Vagina (tissue), 2 donors: Measurements from ENCODE around the gene GRIA1. TPM values are rescaled to one million over a fixed set of nuclear protein-coding genes. Genes with fewer than 3 reads are reported as not detected.

Experiments used
- DNase-seq, 2 donors: peaks; one replicate each; pipeline ENCODE4 v3.0.0-alpha.2; 2017; ENCODE audit errors: extremely low spot score in 2 of 2
- H3K27ac ChIP-seq: fragments of 200-600 bp; sonication (generic); one replicate; pipeline ENCODE4 v1.5.1; 2019
- H3K27me3 ChIP-seq: fragments of 200-600 bp; sonication (generic); one replicate; pipeline ENCODE4 v1.5.1; 2019
- H3K36me3 ChIP-seq, 2 donors: fragments of 200-600 bp; sonication (generic); one replicate each; pipeline ENCODE4 v1.5.1; 2017 to 2019
- H3K4me1 ChIP-seq: fragments of 200-600 bp; sonication (generic); one replicate; pipeline ENCODE4 v1.5.1; 2019
- H3K4me3 ChIP-seq, 2 donors: fragments of 200-600 bp; sonication (generic); 1 replicate in 1 of 2; 2 replicates in 1 of 2; pipeline ENCODE4 v1.5.1; 2016 to 2019
- H3K9me3 ChIP-seq: fragments of 200-600 bp; sonication (generic); one replicate; pipeline ENCODE4 v1.5.1; 2019
- CTCF ChIP-seq, 3 experiments: fragments of 450-650 bp in 2 of 3; fragments of 200-600 bp in 1 of 3; sonication (generic) in 1 of 3; IDR thresholded peaks; one replicate each; pipeline ENCODE4 v1.5.1; 2017 to 2019; ENCODE audit warnings: antibody characterized with exemption in 3 of 3, mild to moderate bottlenecking in 2 of 3, moderate library complexity in 2 of 3
- POLR2A ChIP-seq, 2 donors: fragments of 450-650 bp; IDR thresholded peaks; one replicate each; pipeline ENCODE4 v1.6.1; 2017; ENCODE audit warnings: antibody characterized with exemption in 2 of 2, mild to moderate bottlenecking in 2 of 2, moderate library complexity in 2 of 2
- POLR2AphosphoS5 ChIP-seq, 2 donors: sonication (generic); formaldehyde crosslinking; IDR thresholded peaks; one replicate each; pipeline ENCODE4 v1.9.0; 2017; ENCODE audit warnings: antibody characterized with exemption in 2 of 2, mild to moderate bottlenecking in 2 of 2, low read depth in 1 of 2; ENCODE audit not compliant: insufficient read depth in 1 of 2
- intact Hi-C: fragments of 100-400 bp; cut with DNase I; formaldehyde crosslinking; loops from one replicate; pipeline ENCODE4 v1.15.1; 2023
- total RNA-seq: library from RNA; depleted of rRNA; stranded (reverse); fragments of >200 nt; gene quantifications from one replicate; pipeline ENCODE4 v1.2.3, GENCODE V29; 2016

GRIA1 gene
- total RNA-seq, 1 donor from 2014 or later: not detected

DNA sequence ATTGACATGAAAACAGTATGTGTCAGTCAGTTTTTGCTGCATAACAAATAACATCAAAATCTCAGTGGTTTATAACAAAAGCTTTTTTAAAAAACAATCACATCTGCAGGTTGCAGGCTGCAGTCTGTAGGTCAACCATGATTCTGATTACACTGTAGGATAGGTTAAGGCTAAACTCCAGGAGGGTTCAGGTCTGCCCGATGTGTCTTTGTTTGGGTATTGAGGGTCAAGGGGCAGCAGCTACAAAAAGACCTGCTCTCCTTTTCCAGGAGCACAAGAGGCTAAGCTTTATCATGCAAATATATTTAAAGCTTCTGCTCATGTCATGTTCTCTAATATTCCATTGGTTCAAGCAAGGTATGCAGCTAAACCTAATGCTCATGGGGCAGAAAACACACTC, 18.2 kb downstream of the GRIA1 start:
- intact Hi-C loops: no loop called here
- no peaks in the 10 kb centered on the region for H3K27me3 ChIP-seq
- H3K9me3 ChIP-seq: no peaks in the 10 kb centered on the region
- no peaks in the 10 kb centered on the region for H3K36me3 ChIP-seq
- no peak for DNase-seq
- TF ChIP-seq POLR2AphosphoS5 (IDR thresholded peaks at IDR 0.05; ENCODE audit: insufficient read depth in 1 of 2, low read depth in 1 of 2): no peak
- TF ChIP-seq POLR2A (IDR thresholded peaks at IDR 0.05): no peak
- no peak for TF ChIP-seq CTCF (IDR thresholded peaks at IDR 0.05)
- H3K4me3 ChIP-seq: no peak overlapping the region
- no peak overlapping the region for H3K27ac ChIP-seq
- H3K4me1 ChIP-seq: no peaks in the 10 kb centered on the region

GRCh38 chr5:153511622-153512021, 21.2 kb downstream of the GRIA1 start:
- Histone ChIP-seq H3K27ac (no peak overlapping the region), H3K27me3 (no peaks in the 10 kb centered on the region), H3K36me3 (no peaks in the 10 kb centered on the region), H3K4me3 (no peak overlapping the region), H3K4me1 (no peaks in the 10 kb centered on the region), H3K9me3 (no peaks in the 10 kb centered on the region)
- TF ChIP-seq POLR2AphosphoS5 (IDR thresholded peaks at IDR 0.05; ENCODE audit: insufficient read depth in 1 of 2, low read depth in 1 of 2) (no peak), POLR2A (IDR thresholded peaks at IDR 0.05) (no peak), CTCF (IDR thresholded peaks at IDR 0.05) (no peak)
- no peak for DNase-seq
- intact Hi-C loops: no loop called here

GRCh38 chr5:153513156-153513555, 22.7 kb downstream of the GRIA1 start:
- H3K9me3 ChIP-seq: no peaks in the 10 kb centered on the region
- no peak for DNase-seq
- no peak overlapping the region for H3K27ac ChIP-seq
- no peaks in the 10 kb centered on the region for H3K27me3 ChIP-seq
- no peaks in the 10 kb centered on the region for H3K4me1 ChIP-seq
- H3K4me3 ChIP-seq: no peak overlapping the region
- H3K36me3 ChIP-seq: no peaks in the 10 kb centered on the region
- intact Hi-C loops: no loop called here
- TF ChIP-seq POLR2AphosphoS5 (IDR thresholded peaks at IDR 0.05; ENCODE audit: insufficient read depth in 1 of 2, low read depth in 1 of 2): no peak
- TF ChIP-seq POLR2A (IDR thresholded peaks at IDR 0.05): no peak
- TF ChIP-seq CTCF (IDR thresholded peaks at IDR 0.05): no peak

- no peak overlapping the region for H3K27ac ChIP-seq
- H3K4me1 ChIP-seq: no peaks in the 10 kb centered on the region
- no peaks in the 10 kb centered on the region for H3K9me3 ChIP-seq
- H3K36me3 ChIP-seq: no peaks in the 10 kb centered on the region
- no peaks in the 10 kb centered on the region for H3K27me3 ChIP-seq
- intact Hi-C loops: no loop called here
- H3K4me3 ChIP-seq: no peak overlapping the region
- TF ChIP-seq POLR2AphosphoS5 (IDR thresholded peaks at IDR 0.05; ENCODE audit: insufficient read depth in 1 of 2, low read depth in 1 of 2): no peak
- TF ChIP-seq POLR2A (IDR thresholded peaks at IDR 0.05): no peak
- no peak for TF ChIP-seq CTCF (IDR thresholded peaks at IDR 0.05)
- DNase-seq: no peak
Measured at GRCh38 chr5:153515301-153515700, 24.8 kb downstream of the GRIA1 start.

DNA sequence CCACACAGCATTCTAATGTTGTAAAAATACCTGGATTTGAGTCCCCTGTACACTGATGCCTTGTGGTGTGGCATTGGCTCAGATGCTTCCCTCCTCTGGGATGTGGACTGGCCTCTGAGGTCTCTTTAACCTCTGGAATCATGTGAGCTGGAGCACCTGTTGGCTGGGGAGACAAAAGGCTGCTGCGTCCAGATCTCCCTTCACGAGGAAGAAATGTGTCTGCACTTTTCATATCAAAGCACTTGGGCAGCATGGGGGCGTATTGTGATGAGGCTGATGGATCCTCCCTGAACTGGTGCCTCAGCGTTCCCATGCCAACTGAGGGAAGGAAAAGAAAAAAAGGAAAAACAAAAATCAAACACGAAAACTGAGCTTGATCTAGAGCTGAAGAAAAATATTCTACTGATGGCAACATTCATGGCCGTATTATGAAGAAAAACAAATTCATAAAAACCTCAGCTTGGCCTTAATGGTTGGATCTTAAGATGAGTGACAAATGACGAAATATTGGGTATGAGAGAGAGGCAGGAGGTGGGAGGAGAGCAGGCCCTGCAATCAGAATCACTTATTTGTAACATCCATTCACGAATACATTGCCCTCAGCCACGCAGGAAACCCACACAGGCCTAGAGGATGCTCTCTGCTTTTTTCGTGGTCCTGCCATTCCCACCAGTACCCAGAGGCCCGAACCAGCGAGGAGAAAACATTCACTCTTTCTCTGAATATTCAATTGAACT, 26.2 kb downstream of the GRIA1 start:
- H3K4me1 ChIP-seq: no peaks in the 10 kb centered on the region
- no peak overlapping the region for H3K4me3 ChIP-seq
- no peak for TF ChIP-seq CTCF (IDR thresholded peaks at IDR 0.05)
- TF ChIP-seq POLR2AphosphoS5 (IDR thresholded peaks at IDR 0.05; ENCODE audit: insufficient read depth in 1 of 2, low read depth in 1 of 2): no peak
- TF ChIP-seq POLR2A (IDR thresholded peaks at IDR 0.05): no peak
- intact Hi-C loops: no loop called here
- H3K27me3 ChIP-seq: no peaks in the 10 kb centered on the region
- H3K27ac ChIP-seq: no peak overlapping the region
- no peaks in the 10 kb centered on the region for H3K9me3 ChIP-seq
- no peak for DNase-seq
- H3K36me3 ChIP-seq: no peaks in the 10 kb centered on the region
